ENCODE measurements around the gene BCAM.
"Not testable (repeated sequence)": the region's sequence is repeated elsewhere in the genome, so short reads cannot be mapped to it uniquely, and the experiment has no call there.

- TF ChIP-seq POLR2AphosphoS5 (IDR thresholded peaks at IDR 0.05; ENCODE audit: low read depth, low read length); POLR2A (IDR thresholded peaks at IDR 0.05; ENCODE audit: low read depth, low read length); PAX5 (IDR thresholded peaks at IDR 0.05; ENCODE audit: insufficient read depth, low read length, severe bottlenecking); SPI1 (IDR thresholded peaks at IDR 0.05; ENCODE audit: low read depth, low read length): not testable (repeated sequence)
These were observed 24.0 kb downstream of the BCAM start for GRCh38 chr19:44832875-44833274.

Data from GM12891 (cell line).